T47D (cell line): ENCODE data around the gene PCAT7.

Source experiments
- DNase-seq, 2 experiments: peaks; one replicate each; pipeline versions ENCODE4 v3.0.0 to v3.0.0-alpha.2; 2011 to 2012; ENCODE audit warnings: low read depth in 1 of 2, low spot score in 1 of 2
- JUND ChIP-seq: IDR thresholded peaks from 2 replicates; pipeline ENCODE4 v1.6.1; 2012; ENCODE audit warnings: low read depth
- in situ Hi-C: cut with HindIII; loops from 2 replicates; pipeline ENCODE4 v1.10.0; 2016; ENCODE audit warnings: low sequenced_read_pairs, low pct_unique_long_range_greater_than_20kb

Gene PCAT7

DNA sequence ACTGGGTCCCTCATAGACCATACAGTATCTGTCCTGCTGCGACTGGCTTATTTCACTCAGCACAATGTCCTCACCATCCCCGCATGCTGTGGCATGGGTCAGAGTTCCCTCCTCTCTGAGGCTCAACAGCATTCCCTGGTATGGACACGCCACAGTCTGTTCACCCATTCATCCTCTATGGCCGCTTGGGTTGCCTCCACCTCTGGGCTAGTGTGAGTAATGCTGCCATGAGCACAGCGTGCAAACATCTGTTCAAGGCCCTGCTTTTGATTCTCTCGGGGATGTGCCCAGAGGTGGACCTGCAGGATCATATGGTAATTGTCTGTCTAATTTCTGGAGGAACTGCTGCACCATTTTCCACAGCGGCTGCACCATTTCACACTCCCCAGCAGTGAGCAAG is 44.2 kb downstream of the PCAT7 start:
- DNase-seq: no peak
- in situ Hi-C loops: no loop called here
- TF ChIP-seq JUND: no peak

DNA sequence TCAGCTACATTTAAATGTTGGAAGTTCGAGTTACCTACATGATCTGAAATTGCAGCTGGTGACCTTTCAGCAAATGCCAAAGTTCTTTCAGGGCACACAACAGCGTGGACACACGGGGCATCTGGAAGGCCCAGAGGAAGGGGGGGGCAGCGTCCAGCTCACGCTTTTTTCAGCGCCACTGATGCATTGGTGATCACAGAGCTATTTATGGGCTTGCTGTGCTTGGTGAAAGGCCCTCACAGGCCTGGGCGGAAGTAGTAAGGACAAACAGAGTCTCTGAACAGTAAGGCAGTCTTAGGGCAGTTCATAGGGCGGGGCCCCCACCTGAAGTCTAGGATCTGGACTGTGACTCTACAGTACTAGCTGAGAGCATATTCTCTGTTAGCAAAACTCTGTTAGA is 45.4 kb downstream of the PCAT7 start:
- DNase-seq: no peak
- in situ Hi-C loops: no loop called here
- TF ChIP-seq JUND: no peak

DNA sequence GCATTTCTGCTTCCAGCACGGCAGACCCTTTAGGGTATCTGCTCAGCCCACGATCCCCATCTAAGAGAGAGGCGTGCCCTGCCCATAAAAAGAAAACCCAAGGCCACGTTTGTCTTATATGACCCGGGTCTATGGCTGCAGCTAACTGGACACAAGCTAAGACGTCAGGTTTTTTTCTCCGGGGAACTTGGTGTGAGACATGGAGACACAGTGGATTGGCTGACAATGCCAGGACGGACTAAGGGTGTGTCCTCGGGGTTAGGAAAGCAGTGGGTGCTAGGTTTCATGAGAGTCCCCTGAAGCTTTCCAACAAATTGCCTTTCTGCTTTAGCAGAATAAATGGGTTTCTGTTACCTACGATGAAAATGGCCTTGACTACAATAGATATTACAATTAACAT is 45.8 kb downstream of the PCAT7 start:
- DNase-seq: no peak
- in situ Hi-C loops: no loop called here
- TF ChIP-seq JUND: no peak

DNA sequence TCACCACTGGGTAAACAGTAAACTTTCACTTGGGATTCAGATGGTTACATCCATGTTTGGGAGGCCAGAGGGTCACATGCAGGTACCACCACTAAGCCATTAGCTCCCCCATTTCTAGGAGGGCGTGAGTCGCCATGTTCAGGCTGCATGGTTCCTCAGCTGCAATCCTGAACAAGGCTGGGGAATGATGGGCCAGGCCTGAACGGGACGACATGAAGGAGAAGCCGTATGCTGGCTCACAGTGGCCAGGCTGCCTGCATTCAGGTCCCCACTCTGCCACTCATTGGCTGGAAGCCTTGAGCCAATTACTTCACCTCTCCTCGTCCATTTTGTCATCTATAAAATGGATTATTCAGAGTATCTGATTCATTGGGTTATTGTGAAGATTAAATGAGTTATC is 47.8 kb downstream of the PCAT7 start:
- TF ChIP-seq JUND: no peak
- DNase-seq: no peak
- in situ Hi-C loops: no loop called here

DNA sequence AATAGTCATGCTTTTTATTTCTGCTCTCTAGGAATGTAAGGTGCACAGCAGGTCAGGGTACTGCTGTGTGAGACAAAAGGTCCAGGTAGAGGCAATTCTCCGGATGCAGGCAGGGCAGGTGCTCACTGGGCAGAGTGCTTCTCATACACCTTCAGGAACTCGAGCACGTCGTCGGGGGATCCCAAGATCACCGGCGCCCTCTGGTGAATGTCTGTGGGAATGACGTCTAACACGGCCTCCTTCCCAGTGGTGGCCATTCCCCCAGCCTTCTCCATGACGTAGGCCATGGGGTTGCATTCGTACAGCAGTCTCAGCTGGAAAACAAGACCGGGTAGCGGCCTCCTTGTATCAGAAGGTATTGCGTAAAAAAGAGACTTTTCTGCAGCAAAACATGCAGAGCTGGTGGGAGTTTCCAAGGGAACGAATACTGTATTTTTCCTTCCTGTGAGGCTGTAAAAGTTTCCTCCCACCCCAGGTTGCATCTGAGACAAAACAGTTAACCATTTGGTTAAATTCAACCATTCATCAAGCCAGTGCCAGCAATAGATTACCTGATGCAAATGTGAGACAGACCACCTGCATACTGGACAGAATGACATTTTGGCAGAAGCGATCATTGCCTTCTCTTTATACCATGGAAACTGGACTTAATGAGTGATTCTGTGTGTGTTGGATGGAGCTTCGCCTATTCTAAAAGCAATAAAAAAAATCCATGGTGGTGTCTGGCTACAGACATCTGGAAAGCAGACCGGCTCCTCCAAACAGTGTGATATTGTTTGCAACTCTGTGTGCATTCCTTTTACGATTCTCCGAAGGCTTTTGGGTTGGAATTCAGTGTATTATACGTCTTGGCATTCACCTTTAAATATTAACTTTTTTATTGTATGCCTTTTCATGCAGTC is 48.6 kb downstream of the PCAT7 start:
- in situ Hi-C loops: no loop called here
- TF ChIP-seq JUND: no peak
- DNase-seq: peak; percentile 68 to 77

DNA sequence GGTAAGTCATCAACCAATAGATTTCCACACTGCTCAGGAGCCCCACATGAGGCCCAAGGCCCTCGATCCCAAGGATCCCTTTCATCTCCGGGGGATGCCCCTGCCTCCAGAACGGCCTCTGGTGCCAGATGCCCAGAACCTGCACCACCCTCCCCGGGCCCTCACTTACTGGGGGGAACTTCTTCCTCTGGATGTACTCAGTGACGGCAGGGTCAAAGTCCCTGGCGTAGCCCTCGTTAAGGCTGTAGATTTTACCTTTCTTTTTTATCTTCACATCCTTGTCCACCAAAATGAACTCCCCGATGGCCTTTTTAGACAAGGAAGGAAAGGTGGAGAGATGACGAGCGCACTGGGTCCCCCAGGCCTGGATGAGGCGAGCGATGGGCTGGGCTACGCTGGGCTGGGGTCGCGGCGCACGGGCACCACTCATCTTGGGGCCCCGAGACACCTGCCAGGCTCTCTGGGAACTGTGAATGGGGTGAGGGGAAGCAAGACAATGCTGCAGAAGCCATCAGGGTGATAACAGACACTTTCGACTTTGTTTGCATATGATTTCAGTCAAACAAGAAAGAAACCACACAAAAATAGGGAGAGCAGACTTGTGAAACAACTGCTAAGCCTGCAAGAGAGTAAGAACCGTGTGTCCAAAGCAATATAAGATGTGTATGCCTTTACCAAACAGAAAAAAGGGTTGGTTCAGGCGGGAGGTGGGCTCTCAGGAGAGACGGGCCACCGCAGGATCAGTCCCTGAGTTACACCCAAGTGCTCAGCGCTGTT is 52.0 kb downstream of the PCAT7 start:
- in situ Hi-C loops: no loop called here

DNA sequence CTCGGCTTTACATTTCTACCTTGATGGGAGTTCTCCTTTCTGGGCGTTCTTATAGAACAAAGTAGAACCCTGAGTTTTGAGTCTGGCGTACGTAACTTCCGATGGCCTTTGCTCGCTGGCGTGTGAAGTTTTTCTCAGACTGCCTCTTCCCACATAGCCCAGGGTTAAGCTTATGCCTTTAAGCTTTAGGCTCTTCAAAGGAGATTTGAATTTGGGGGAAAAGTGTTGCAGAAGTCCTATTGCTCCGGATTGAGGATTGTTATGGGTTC is 52.5 kb downstream of the PCAT7 start:
- TF ChIP-seq JUND: no peak
- in situ Hi-C loops: no loop called here
- DNase-seq: no peak

More for the DNA sequence above, 52.0 kb downstream of the PCAT7 start:
- TF ChIP-seq JUND: no peak
- no peak for DNase-seq

DNA sequence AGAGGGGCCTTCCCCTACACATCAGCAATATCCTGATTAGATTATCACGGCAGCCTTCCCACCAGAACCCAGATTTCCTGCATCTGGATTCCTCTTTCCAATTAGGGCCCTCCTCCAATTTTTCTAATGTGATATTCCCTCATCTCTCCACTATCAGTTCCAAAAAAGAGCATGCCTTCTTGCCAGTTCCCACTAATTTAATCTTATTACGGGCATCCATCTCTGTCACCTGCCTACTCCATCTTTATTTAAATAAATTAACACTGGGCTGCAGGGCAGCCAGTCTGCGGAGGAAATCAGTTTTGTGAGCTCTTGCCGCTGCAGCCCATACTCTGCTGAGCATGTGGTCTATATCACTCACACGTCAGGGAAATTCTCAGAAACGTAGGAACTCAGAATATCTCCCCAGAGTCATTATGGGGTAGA is 55.3 kb downstream of the PCAT7 start:
- TF ChIP-seq JUND: no peak
- DNase-seq: no peak
- in situ Hi-C loops: no loop called here

DNA sequence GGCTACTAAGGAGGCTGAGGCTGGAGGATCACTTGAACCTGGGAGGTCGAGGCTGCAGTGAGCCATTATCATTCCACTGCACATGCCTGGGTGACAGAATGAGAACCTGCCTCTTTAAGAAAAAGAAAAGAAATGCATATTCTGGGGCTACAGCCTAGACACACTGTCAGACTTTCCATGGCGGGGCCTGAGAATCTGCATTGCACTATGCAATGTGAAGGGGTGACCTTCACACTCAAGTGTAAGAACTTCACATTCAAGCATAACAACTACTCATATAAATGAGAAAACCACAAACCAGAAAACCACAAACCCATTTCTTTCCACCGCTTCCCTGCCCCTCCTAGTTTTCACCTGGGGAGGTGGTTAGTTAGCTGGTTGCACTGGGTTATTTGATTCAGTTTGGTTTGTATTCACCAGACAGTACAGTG is 56.8 kb downstream of the PCAT7 start:
- in situ Hi-C loops: no loop called here

DNA sequence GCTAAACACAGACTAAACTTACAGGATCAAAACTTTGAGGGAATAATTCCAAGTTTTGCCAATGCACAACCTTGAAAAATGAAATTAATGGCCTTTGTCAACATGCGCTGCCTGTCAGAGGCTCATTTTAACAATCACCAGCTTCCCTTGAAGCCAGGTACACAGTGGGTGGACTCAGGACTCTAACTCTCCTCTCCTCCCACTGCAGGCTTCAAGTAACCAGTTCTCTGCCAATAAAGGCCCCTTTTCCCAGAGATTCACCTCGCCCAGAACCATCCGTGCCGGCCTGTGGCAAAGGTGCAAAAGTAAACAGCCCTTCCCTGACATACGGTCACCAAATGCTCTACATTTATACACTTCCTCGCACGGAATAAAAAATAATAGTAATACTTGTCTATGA is 57.2 kb downstream of the PCAT7 start:
- DNase-seq: no peak
- no peak for TF ChIP-seq JUND
- in situ Hi-C loops: no loop called here

More for the DNA sequence above, 56.8 kb downstream of the PCAT7 start:
- DNase-seq: no peak
- no peak for TF ChIP-seq JUND

DNA sequence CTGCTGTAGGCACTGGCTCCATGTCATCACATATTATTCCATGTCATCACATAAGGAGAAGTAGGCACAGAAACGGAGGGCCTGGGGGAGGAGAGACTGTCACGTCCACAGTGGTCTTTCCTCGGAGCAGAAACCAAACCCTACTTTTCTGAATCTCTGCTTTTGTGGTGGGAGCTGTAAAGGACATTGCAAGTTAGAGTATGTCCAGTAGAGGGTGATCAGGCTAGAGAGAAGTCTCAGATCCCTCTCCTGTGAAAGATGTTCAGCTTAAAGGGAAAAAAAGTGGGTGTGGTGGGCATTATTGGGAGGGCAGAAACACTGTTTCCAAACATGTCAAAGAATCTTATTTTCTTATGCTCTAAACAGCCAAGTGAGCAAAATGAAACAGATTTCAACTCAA is 58.1 kb downstream of the PCAT7 start:
- DNase-seq: no peak
- no peak for TF ChIP-seq JUND
- in situ Hi-C loops: no loop called here

DNA sequence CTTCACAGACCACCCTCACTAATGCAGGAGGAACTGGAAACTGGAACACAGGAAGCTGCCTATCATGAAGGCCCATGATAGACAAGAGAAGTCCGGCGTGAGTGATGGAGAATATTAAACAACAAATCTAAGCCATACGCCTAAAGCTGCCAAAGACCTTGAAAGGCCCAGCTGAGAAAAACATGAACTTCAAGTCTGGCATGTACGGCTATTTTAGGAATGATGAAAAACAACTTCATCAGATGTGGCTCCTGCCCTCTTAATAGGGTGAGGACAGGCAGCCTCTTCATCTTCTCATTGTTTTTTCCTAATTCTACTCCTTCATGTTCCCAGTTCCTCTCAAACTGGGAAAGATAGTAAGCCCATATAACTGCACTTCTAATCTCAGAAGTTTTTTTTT is 64.1 kb downstream of the PCAT7 start:
- TF ChIP-seq JUND: no peak
- in situ Hi-C loops: no loop called here
- DNase-seq: peak in 1 of 2 experiments; percentile 34
